CD4-positive, alpha-beta T cell (primary cell): ENCODE measurements around the gene FOXP4. TPM values are rescaled to one million over a fixed set of nuclear protein-coding genes. Genes with fewer than 3 reads are reported as not detected.

Experiments
- ATAC-seq: fragments of 200-7000 bp; cut with Tn5 transposase; one replicate; pipeline ENCODE4 v1.10.0; 2022; ENCODE audit warnings: mild to moderate bottlenecking; ENCODE audit not compliant: poor library complexity
- CTCF ChIA-PET: fragments of 350-600 bp; sonication (Branson Sonifier 250); formaldehyde crosslinking; loops from one replicate; lab custom pipeline; 2021; ENCODE audit warnings: antibody characterized with exemption, inconsistent platforms; lab: Charles Lee
- POLR2A ChIA-PET: fragments of 350-600 bp; sonication (Branson Sonifier 250); formaldehyde crosslinking; loops from one replicate; lab custom pipeline; 2021; ENCODE audit warnings: antibody characterized with exemption, inconsistent platforms; lab: Charles Lee
- DNase-seq, 14 experiments: peaks; one replicate each; pipeline ENCODE4 v3.0.0-alpha.2; 2013 to 2020; ENCODE audit warnings: mixed read lengths in 2 of 14
- H3K27ac ChIP-seq, 2 donors: one replicate each; pipeline versions ENCODE4 v1.5.1 to v1.7.0; 2013; ENCODE audit warnings: low read length in 2 of 2, low read depth in 1 of 2, mild to moderate bottlenecking in 1 of 2
- H3K27me3 ChIP-seq, 2 experiments: 1 replicate in 1 of 2; 2 replicates in 1 of 2; pipeline versions ENCODE4 v1.6.1 to v1.7.0; 2013; ENCODE audit warnings: low read length in 2 of 2, control low read depth in 1 of 2, mild to moderate bottlenecking in 1 of 2, moderate library complexity in 1 of 2; ENCODE audit not compliant: insufficient read depth in 2 of 2, control insufficient read depth in 1 of 2
- H3K36me3 ChIP-seq: one replicate; pipeline ENCODE4 v1.6.1; 2013; ENCODE audit warnings: low read length, control low read depth; ENCODE audit not compliant: insufficient read depth
- H3K4me1 ChIP-seq: one replicate; pipeline ENCODE4 v1.6.1; 2013; ENCODE audit warnings: low read length, control low read depth; ENCODE audit not compliant: insufficient read depth
- H3K4me3 ChIP-seq: one replicate; pipeline ENCODE4 v1.5.1; 2013; ENCODE audit warnings: mild to moderate bottlenecking, low read length, moderate library complexity
- H3K9me3 ChIP-seq, 2 experiments: 1 replicate in 1 of 2; 2 replicates in 1 of 2; pipeline versions ENCODE4 v1.6.1 to v1.7.0; 2013; ENCODE audit warnings: low read length in 2 of 2, mild to moderate bottlenecking in 2 of 2, control low read depth in 1 of 2, moderate library complexity in 1 of 2; ENCODE audit not compliant: control insufficient read depth in 1 of 2, insufficient read depth in 1 of 2
- H3K27ac Mint-ChIP-seq: one replicate; pipeline ENCODE4 v1.8.0; 2020; ENCODE audit warnings: mixed read lengths
- H3K27me3 Mint-ChIP-seq: one replicate; pipeline ENCODE4 v1.8.0; 2021; ENCODE audit warnings: mixed read lengths
- H3K36me3 Mint-ChIP-seq: one replicate; pipeline ENCODE4 v1.8.0; 2021; ENCODE audit warnings: low read depth, mixed read lengths
- H3K4me1 Mint-ChIP-seq: one replicate; pipeline ENCODE4 v1.8.0; 2021; ENCODE audit warnings: low read depth, mixed read lengths
- H3K4me3 Mint-ChIP-seq: one replicate; pipeline ENCODE4 v1.8.0; 2020; ENCODE audit warnings: mild to moderate bottlenecking, mixed read lengths
- H3K9me3 Mint-ChIP-seq: one replicate; pipeline ENCODE4 v1.8.0; 2020; ENCODE audit warnings: mixed read lengths
- CTCF ChIP-seq: fragments of 200-600 bp; IDR thresholded peaks from one replicate; pipeline ENCODE4 v1.8.0; 2022; ENCODE audit warnings: antibody characterized with exemption, mild to moderate bottlenecking
- intact Hi-C, 2 experiments: fragments of 100-400 bp; cut with DNase I in 1 of 2; cut with micrococcal nuclease in 1 of 2; formaldehyde crosslinking; loops; one replicate each; pipeline versions ENCODE4 v1.15.1 to v1.9.0; 2023 to 2025; cut with DNase I, micrococcal nuclease
- total RNA-seq, 174 experiments: library from RNA in 2 of 174; stranded (reverse) in 2 of 174; gene quantifications; one replicate each; pipeline ENCODE4 v1.2.3 and lab custom pipeline; 2021 to 2026

The FOXP4 gene
- total RNA-seq, 2 experiments from 2014 or later = 3.7 to 3.9 TPM

GRCh38 chr6:41621802-41622201, 75.6 kb downstream of the FOXP4 start:
- DNase-seq (no peak), ATAC-seq (no peak)
- intact Hi-C loops = no loop called here
- Mint-ChIP-seq H3K4me3 (no peak overlapping the region), H3K9me3 (peaks cover 7% of the 10 kb centered on the region), H3K27me3 (peaks cover 16% of the 10 kb centered on the region), H3K27ac (no peak overlapping the region), H3K4me1 (peaks cover 12% of the 10 kb centered on the region), H3K36me3 (no peaks in the 10 kb centered on the region)
- CTCF ChIA-PET = no interaction called here
- H3K27me3 ChIP-seq = peaks cover 0 to 4% of the 10 kb centered on the region in 2 experiments
- POLR2A ChIA-PET = no interaction called here
- H3K9me3 ChIP-seq = peaks cover 9 to 18% of the 10 kb centered on the region in 2 experiments
- no peaks in the 10 kb centered on the region for H3K36me3 ChIP-seq
- no peak overlapping the region for H3K4me3 ChIP-seq
- peaks cover 6% of the 10 kb centered on the region for H3K4me1 ChIP-seq
- no peak overlapping the region for H3K27ac ChIP-seq
- no peak for TF ChIP-seq CTCF

DNA sequence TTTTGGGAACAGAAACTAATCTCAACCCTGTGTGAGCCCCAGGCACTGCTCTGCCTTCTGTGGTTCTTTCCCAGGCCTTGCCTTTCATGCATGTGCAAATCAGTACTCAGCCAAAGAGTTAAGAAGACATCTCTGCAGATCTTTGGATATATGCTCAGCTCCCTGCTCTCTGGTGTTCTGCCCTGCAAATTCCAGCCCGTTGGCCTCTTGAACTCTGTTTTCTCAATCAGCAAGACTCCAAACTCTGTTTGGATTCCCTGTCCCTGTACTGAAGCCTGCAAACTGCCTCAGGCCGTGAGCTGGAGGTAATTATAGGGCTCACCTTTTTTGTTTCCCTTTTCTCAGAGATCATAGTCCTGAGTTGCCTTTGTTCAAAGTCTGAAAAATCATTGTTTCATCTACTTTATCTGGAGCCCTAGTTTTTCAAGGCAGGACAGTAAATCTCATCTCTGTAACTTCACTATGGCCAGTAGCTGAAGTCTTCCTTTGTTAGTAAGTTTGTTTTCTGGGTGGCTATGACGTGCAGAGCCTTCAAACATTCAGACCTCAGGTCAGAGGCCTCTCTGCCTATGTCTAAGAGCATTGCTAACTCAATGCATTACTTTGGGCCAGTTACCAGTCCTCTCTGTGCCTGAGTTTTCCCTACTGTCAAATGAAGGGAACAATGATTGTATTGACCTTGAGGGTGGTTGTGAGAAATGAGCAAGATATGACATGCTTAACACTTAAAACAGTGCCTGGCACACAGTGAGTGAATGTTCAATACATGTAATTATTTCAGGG, 76.2 kb downstream of the FOXP4 start:
- DNase-seq = no peak
- Histone ChIP-seq H3K36me3 (no peaks in the 10 kb centered on the region), H3K4me1 (peaks cover 6% of the 10 kb centered on the region), H3K4me3 (no peak overlapping the region), H3K27ac (no peak overlapping the region), H3K9me3 (peaks cover 9 to 20% of the 10 kb centered on the region in 2 experiments), H3K27me3 (peaks cover 0 to 4% of the 10 kb centered on the region in 2 experiments)
- ChIA-PET CTCF (no interaction called here), POLR2A (no interaction called here)
- peaks cover 7% of the 10 kb centered on the region for H3K9me3 Mint-ChIP-seq
- H3K4me1 Mint-ChIP-seq = peaks cover 12% of the 10 kb centered on the region
- no peak overlapping the region for H3K4me3 Mint-ChIP-seq
- intact Hi-C loops = no loop called here
- TF ChIP-seq CTCF = no peak
- H3K36me3 Mint-ChIP-seq = no peaks in the 10 kb centered on the region
- H3K27ac Mint-ChIP-seq = no peak overlapping the region
- ATAC-seq = no peak
- H3K27me3 Mint-ChIP-seq = peaks cover 16% of the 10 kb centered on the region

DNA sequence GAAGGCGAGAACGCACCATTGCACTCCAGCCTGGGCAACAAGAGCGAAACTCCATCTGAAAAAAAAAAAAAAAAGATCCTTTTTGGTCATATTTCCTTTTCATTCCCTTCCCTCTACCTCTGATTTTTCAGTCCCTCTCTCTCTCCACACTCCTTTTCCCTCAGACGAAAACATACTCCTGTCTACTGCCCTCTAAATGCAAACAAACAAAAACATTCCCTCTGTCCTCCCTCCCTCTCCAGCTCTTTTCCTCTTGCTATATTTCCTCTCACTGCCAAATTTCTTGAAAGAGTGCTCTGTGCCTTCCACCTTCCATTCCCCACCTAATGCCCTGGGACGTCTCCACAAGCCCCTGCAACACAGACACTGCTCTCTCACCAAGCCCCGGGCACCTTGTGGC, 77.1 kb downstream of the FOXP4 start:
- intact Hi-C loops = no loop called here
- no peak for TF ChIP-seq CTCF
- Mint-ChIP-seq H3K4me3 (no peak overlapping the region), H3K36me3 (no peaks in the 10 kb centered on the region), H3K9me3 (peaks cover 7% of the 10 kb centered on the region), H3K27ac (no peak overlapping the region), H3K4me1 (peaks cover 12% of the 10 kb centered on the region), H3K27me3 (peaks cover 17% of the 10 kb centered on the region)
- ChIA-PET CTCF (no interaction called here), POLR2A (no interaction called here)
- no peak for ATAC-seq
- Histone ChIP-seq H3K36me3 (no peaks in the 10 kb centered on the region), H3K9me3 (peaks cover 9 to 21% of the 10 kb centered on the region in 2 experiments), H3K27ac (no peak overlapping the region), H3K4me1 (peaks cover 6% of the 10 kb centered on the region), H3K27me3 (peaks cover 0 to 4% of the 10 kb centered on the region in 2 experiments), H3K4me3 (no peak overlapping the region)
- DNase-seq = no peak
